Chondrocyte (in vitro differentiated cells): ENCODE results near the gene MGME1. TPM values are rescaled to one million over a fixed set of nuclear protein-coding genes. Genes with fewer than 3 reads are reported as not detected.
"Not testable (repeated sequence)": the region's sequence is repeated elsewhere in the genome, so short reads cannot be mapped to it uniquely, and the experiment has no call there.

ENCODE experiments used
- DNase-seq: peaks from one replicate; pipeline ENCODE4 v3.0.0; 2021; ENCODE audit warnings: mixed read lengths, low spot score
- H3K27ac Mint-ChIP-seq: one replicate; pipeline ENCODE4 v1.8.0; 2021; ENCODE audit warnings: mild to moderate bottlenecking, moderate library complexity, mixed read lengths; ENCODE audit not compliant: unreplicated experiment
- H3K27me3 Mint-ChIP-seq: 2 replicates; pipeline ENCODE4 v1.8.0; 2021; ENCODE audit warnings: low read depth, mixed read lengths
- H3K36me3 Mint-ChIP-seq: 2 replicates; pipeline ENCODE4 v1.8.0; 2021; ENCODE audit warnings: low read depth, mixed read lengths
- H3K4me1 Mint-ChIP-seq: 2 replicates; pipeline ENCODE4 v1.8.0; 2021; ENCODE audit warnings: low read depth, mild to moderate bottlenecking, mixed read lengths
- H3K4me3 Mint-ChIP-seq: one replicate; pipeline ENCODE4 v1.8.0; 2021; ENCODE audit warnings: mild to moderate bottlenecking, moderate library complexity, mixed read lengths; ENCODE audit not compliant: unreplicated experiment
- H3K9me3 Mint-ChIP-seq: 2 replicates; pipeline ENCODE4 v1.8.0; 2021; ENCODE audit warnings: low read depth, mixed read lengths
- total RNA-seq: library from RNA; stranded (reverse); gene quantifications from 3 replicates; pipeline ENCODE4 v1.2.1, GENCODE V29; 2021
- TF ChIP-seq, protein P1 (sequence below): fragments of 200-600 bp; sonication (generic); IDR thresholded peaks from 2 replicates; pipeline ENCODE4 v1.5.0; 2021; ENCODE audit warnings: antibody characterized with exemption, mild to moderate bottlenecking, moderate library complexity

The MGME1 gene
- total RNA-seq, 1 donor from 2014 or later, result 15.1 TPM

- H3K27ac Mint-ChIP-seq, result peak overlapping the region; percentile 43
- DNase-seq, result no peak
- peaks cover 27% of the 10 kb centered on the region for H3K36me3 Mint-ChIP-seq
- H3K9me3 Mint-ChIP-seq, result no peaks in the 10 kb centered on the region
- TF ChIP-seq, protein P1, sequence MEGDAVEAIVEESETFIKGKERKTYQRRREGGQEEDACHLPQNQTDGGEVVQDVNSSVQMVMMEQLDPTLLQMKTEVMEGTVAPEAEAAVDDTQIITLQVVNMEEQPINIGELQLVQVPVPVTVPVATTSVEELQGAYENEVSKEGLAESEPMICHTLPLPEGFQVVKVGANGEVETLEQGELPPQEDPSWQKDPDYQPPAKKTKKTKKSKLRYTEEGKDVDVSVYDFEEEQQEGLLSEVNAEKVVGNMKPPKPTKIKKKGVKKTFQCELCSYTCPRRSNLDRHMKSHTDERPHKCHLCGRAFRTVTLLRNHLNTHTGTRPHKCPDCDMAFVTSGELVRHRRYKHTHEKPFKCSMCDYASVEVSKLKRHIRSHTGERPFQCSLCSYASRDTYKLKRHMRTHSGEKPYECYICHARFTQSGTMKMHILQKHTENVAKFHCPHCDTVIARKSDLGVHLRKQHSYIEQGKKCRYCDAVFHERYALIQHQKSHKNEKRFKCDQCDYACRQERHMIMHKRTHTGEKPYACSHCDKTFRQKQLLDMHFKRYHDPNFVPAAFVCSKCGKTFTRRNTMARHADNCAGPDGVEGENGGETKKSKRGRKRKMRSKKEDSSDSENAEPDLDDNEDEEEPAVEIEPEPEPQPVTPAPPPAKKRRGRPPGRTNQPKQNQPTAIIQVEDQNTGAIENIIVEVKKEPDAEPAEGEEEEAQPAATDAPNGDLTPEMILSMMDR, result no peak
- no peaks in the 10 kb centered on the region for H3K27me3 Mint-ChIP-seq
- no peak overlapping the region for H3K4me3 Mint-ChIP-seq
- H3K4me1 Mint-ChIP-seq, result peaks cover 70% of the 10 kb centered on the region
Observed at GRCh38 chr20:17956099-17956685, 12.6 kb upstream of the MGME1 start.

- H3K4me3 Mint-ChIP-seq, result no peak overlapping the region
- no peak for DNase-seq
- H3K4me1 Mint-ChIP-seq, result peaks cover 85% of the 10 kb centered on the region
- no peaks in the 10 kb centered on the region for H3K27me3 Mint-ChIP-seq
- peaks cover 21% of the 10 kb centered on the region for H3K36me3 Mint-ChIP-seq
- TF ChIP-seq, protein P1, result no peak
- peak overlapping the region; percentile 92 for H3K27ac Mint-ChIP-seq
- no peaks in the 10 kb centered on the region for H3K9me3 Mint-ChIP-seq
Observed at GRCh38 chr20:17957505-17958363, 11.1 kb upstream of the MGME1 start.

- H3K4me3 Mint-ChIP-seq, result no peak overlapping the region
- TF ChIP-seq, protein P1, result peak; percentile 73
- peak overlapping the region; percentile 92 for H3K27ac Mint-ChIP-seq
- peaks cover 16% of the 10 kb centered on the region for H3K36me3 Mint-ChIP-seq
- H3K9me3 Mint-ChIP-seq, result no peaks in the 10 kb centered on the region
- no peak for DNase-seq
- H3K4me1 Mint-ChIP-seq, result peaks cover 94% of the 10 kb centered on the region
- H3K27me3 Mint-ChIP-seq, result no peaks in the 10 kb centered on the region
Observed at GRCh38 chr20:17958373-17959256, 10.2 kb upstream of the MGME1 start.

- peak overlapping the region; percentile 92 for H3K27ac Mint-ChIP-seq
- no peak overlapping the region for H3K4me3 Mint-ChIP-seq
- no peak for DNase-seq
- H3K36me3 Mint-ChIP-seq, result peaks cover 10% of the 10 kb centered on the region
- H3K27me3 Mint-ChIP-seq, result no peaks in the 10 kb centered on the region
- H3K9me3 Mint-ChIP-seq, result no peaks in the 10 kb centered on the region
- TF ChIP-seq, protein P1, result no peak
- H3K4me1 Mint-ChIP-seq, result peaks cover 95% of the 10 kb centered on the region
Observed at GRCh38 chr20:17959257-17959627, 9.6 kb upstream of the MGME1 start.

DNA sequence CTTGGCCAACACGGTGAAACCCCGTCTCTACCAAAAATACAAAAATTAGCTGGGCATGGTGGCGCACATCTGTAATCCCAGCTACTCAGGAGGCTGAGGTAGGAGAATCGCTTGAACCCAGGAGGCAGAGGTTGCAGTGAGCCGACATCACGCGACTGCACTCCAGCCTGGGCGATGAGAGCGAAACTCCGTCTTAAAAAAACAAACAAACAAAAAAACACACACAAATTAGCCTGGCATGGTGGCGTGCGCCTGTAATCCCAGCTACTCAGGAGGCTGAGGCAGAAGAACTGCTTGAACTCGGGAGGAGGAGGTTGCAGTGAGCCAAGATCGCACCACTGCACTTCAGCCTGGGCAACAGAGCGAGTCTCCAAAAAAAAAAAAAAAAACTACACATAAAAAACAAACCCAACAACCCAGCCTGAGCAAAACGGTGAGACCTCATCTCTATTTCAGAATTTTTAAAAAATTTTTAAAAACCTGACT, 8.4 kb upstream of the MGME1 start:
- H3K36me3 Mint-ChIP-seq, H3K4me3 Mint-ChIP-seq: not testable (repeated sequence)

More for the DNA sequence above, 8.4 kb upstream of the MGME1 start:
- not testable (repeated sequence) for H3K27me3 Mint-ChIP-seq, H3K9me3 Mint-ChIP-seq, DNase-seq
- Mint-ChIP-seq H3K4me1 (peaks cover 97% of the 10 kb centered on the region), H3K27ac (peak overlapping the region; percentile 92)
